Skin epidermis (tissue), 12 donors: ENCODE data around the gene TRAPPC5.

ENCODE experiments used
- H3K27ac ChIP-seq, 21 experiments: fragments of 200-600 bp; sonication (generic) in 11 of 21; one replicate each; pipeline ENCODE4 v1.5.0; 2020; ENCODE audit warnings: mild to moderate bottlenecking in 3 of 21, inconsistent platforms in 2 of 21, moderate library complexity in 2 of 21
- H3K4me3 ChIP-seq, 7 experiments: fragments of 200-600 bp; sonication (generic) in 2 of 7; one replicate each; pipeline ENCODE4 v1.5.0; 2020; ENCODE audit warnings: inconsistent platforms in 2 of 7, mild to moderate bottlenecking in 2 of 7, moderate library complexity in 1 of 7

Gene TRAPPC5

GRCh38 chr19:7697721-7698287 lies 17.2 kb downstream of the TRAPPC5 start:
- Histone ChIP-seq H3K4me3 (no peak overlapping the region), H3K27ac (no peak overlapping the region)

- H3K27ac ChIP-seq = no peak overlapping the region
These were observed 17.9 kb downstream of the TRAPPC5 start for GRCh38 chr19:7698583-7698982.

GRCh38 chr19:7699003-7699402 lies 18.4 kb downstream of the TRAPPC5 start:
- Histone ChIP-seq H3K27ac (no peak overlapping the region), H3K4me3 (no peak overlapping the region)

More at GRCh38 chr19:7698583-7698982, 17.9 kb downstream of the TRAPPC5 start:
- H3K4me3 ChIP-seq = no peak overlapping the region

GRCh38 chr19:7699417-7700401 lies 19.1 kb downstream of the TRAPPC5 start:
- H3K4me3 ChIP-seq = no peak overlapping the region
- no peak overlapping the region for H3K27ac ChIP-seq

- Histone ChIP-seq H3K4me3 (no peak overlapping the region), H3K27ac (no peak overlapping the region)
These were observed 20.5 kb downstream of the TRAPPC5 start for GRCh38 chr19:7701049-7701653.

GRCh38 chr19:7701654-7702457 lies 21.2 kb downstream of the TRAPPC5 start, which contains the start of gene FCER2:
Gene FCER2, minus strand, starts transcription at chr19:7702131. Its CDS starts 2,371 bp downstream, at chr19:7699760.
- Histone ChIP-seq H3K4me3 (no peak within 1 kb of the TSS), H3K27ac (peak within 1 kb of the TSS in 2 of 21 experiments; percentile 16 to 62)

GRCh38 chr19:7703332-7703731 lies 22.7 kb downstream of the TRAPPC5 start:
- peak overlapping the region in 2 of 21 experiments; percentile 9 to 31 for H3K27ac ChIP-seq
- no peak overlapping the region for H3K4me3 ChIP-seq

GRCh38 chr19:7704280-7705060 lies 23.8 kb downstream of the TRAPPC5 start:
- Histone ChIP-seq H3K27ac (peak overlapping the region in 1 of 21 experiments; percentile 9), H3K4me3 (no peak overlapping the region)

GRCh38 chr19:7705387-7706187 lies 25.0 kb downstream of the TRAPPC5 start:
- Histone ChIP-seq H3K27ac (peak overlapping the region in 16 of 21 experiments; percentile 12 to 86 (median 58)), H3K4me3 (no peak overlapping the region)

GRCh38 chr19:7706188-7706954 lies 25.7 kb downstream of the TRAPPC5 start:
- Histone ChIP-seq H3K4me3 (no peak overlapping the region), H3K27ac (peak overlapping the region in 17 of 21 experiments; percentile 12 to 86 (median 58))

- Histone ChIP-seq H3K4me3 (no peak overlapping the region), H3K27ac (peak overlapping the region in 13 of 21 experiments; percentile 12 to 86 (median 36))
These were observed 26.4 kb downstream of the TRAPPC5 start for GRCh38 chr19:7706955-7707456.

GRCh38 chr19:7709932-7710460 lies 29.4 kb downstream of the TRAPPC5 start:
- Histone ChIP-seq H3K4me3 (no peak overlapping the region), H3K27ac (no peak overlapping the region)

GRCh38 chr19:7710616-7711015 lies 30.0 kb downstream of the TRAPPC5 start:
- no peak overlapping the region for H3K4me3 ChIP-seq
- no peak overlapping the region for H3K27ac ChIP-seq

- no peak overlapping the region for H3K27ac ChIP-seq
- H3K4me3 ChIP-seq = no peak overlapping the region
These were observed 35.0 kb downstream of the TRAPPC5 start for GRCh38 chr19:7715671-7716070.

- no peak overlapping the region for H3K27ac ChIP-seq
- no peak overlapping the region for H3K4me3 ChIP-seq
These were observed 36.1 kb downstream of the TRAPPC5 start for GRCh38 chr19:7716762-7717161.

GRCh38 chr19:7718668-7719067 lies 38.0 kb downstream of the TRAPPC5 start:
- Histone ChIP-seq H3K4me3 (no peak overlapping the region), H3K27ac (no peak overlapping the region)

- H3K4me3 ChIP-seq = no peak overlapping the region
These were observed 39.7 kb downstream of the TRAPPC5 start for GRCh38 chr19:7720351-7720750.

More at GRCh38 chr19:7720351-7720750, 39.7 kb downstream of the TRAPPC5 start:
- no peak overlapping the region for H3K27ac ChIP-seq
